Hematopoietic multipotent progenitor cell treated with erythropoietin and hydrocortisone succinate and interleukin-3 and kit ligand, for 15 days (in vitro differentiated cells): ENCODE measurements around the gene HCFC1.
"Not testable (repeated sequence)": the region's sequence is repeated elsewhere in the genome, so short reads cannot be mapped to it uniquely, and the experiment has no call there.

Source experiments
- DNase-seq: peaks from one replicate; pipeline ENCODE4 v3.0.0-alpha.2; 2015; ENCODE audit warnings: low spot score

Gene HCFC1

GRCh38 chrX:154008521-154008920 lies 36.9 kb upstream of the HCFC1 start:
- DNase-seq: no peak

- no peak for DNase-seq
These were observed 35.3 kb upstream of the HCFC1 start for GRCh38 chrX:154006947-154007346.

- no peak for DNase-seq
These were observed 32.7 kb upstream of the HCFC1 start for GRCh38 chrX:154004315-154004714.

GRCh38 chrX:154002215-154002719 lies 30.6 kb upstream of the HCFC1 start:
- DNase-seq: peak; percentile 92

DNA sequence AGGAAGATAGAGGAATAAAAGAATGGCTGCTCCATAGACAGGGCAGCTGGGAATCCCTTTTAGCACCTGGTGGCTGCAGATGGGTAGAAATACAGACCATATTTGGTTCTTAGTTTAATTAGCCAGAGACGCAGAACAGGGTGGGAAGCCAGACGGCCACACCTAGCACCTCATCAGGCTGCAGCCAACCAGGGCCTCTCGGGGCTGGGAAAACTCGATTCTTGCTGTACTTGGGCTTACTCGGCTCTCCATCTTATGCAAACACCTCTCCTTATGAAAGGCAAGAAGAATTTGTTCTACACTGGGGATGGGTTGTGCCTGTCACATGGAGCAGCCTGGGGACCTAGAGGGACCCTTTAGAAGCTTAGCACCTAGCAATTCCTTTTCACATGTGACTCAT lies 28.4 kb upstream of the HCFC1 start:
- peak; percentile 33 for DNase-seq

- no peak for DNase-seq
These were observed 27.9 kb upstream of the HCFC1 start for GRCh38 chrX:153999359-154000037.

DNA sequence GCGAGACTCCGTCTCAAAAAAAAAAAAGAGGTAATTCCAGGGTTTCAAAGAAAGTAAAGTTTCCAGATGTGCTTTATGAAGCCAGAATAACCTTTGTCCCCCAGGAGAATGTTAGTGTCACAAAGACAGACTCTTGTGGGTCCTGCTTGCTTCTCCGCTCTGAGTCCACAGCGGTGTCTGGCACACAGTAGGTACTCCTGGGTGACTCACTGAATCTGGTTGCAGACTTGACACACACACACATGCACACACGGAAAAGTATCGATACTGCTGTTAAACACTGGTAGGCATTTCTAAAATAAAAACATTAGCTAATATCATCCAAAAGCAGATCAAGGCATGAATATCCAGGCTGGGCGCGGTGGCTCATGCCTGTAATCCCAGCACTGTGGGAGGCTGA lies 23.9 kb upstream of the HCFC1 start:
- DNase-seq: no peak

DNA sequence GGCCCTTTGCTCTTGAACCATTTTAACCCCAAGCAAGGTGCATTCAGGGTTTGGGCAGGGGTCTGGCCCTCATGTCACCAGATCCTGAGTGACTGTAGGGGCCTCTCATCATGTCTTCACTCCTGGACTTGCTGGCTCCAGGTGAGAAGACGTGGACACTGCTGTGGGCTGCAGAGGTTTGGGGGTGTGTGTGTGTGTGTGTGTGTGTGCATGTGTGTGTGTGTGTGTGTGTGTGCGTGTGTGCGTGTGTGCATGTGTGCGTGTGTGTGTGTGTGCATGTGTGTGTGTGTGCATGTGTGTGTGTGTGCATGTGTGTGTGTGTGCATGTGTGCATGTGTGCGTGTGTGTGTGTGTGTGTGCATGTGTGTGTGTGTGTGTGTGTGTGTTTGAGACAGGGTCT lies 22.8 kb upstream of the HCFC1 start:
- not testable (repeated sequence) for DNase-seq

DNA sequence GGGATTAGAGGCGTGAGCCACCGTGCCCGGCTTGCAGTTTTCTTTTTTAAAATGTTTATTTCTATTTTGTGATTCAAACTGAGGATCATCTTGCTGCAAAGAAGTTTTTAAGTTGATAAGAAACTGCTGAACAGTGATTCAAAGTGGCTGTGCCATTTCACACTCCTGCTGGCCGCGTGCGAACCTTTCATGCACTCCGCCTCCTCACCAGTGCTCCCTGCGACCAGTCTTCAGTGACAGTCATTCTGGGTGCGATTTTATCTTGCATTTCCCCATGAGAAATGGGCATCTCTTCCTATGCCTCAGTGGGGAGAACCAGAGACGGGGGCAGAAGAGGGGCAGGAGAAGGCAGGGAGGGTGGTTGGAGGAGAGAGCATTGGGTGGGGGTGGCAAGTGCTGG lies 22.4 kb upstream of the HCFC1 start:
- DNase-seq: no peak

GRCh38 chrX:153993079-153993478 lies 21.5 kb upstream of the HCFC1 start:
- DNase-seq: no peak

GRCh38 chrX:153992180-153992579 lies 20.6 kb upstream of the HCFC1 start:
- DNase-seq: no peak

- DNase-seq: no peak
These were observed 19.5 kb upstream of the HCFC1 start for GRCh38 chrX:153991013-153991580.

DNA sequence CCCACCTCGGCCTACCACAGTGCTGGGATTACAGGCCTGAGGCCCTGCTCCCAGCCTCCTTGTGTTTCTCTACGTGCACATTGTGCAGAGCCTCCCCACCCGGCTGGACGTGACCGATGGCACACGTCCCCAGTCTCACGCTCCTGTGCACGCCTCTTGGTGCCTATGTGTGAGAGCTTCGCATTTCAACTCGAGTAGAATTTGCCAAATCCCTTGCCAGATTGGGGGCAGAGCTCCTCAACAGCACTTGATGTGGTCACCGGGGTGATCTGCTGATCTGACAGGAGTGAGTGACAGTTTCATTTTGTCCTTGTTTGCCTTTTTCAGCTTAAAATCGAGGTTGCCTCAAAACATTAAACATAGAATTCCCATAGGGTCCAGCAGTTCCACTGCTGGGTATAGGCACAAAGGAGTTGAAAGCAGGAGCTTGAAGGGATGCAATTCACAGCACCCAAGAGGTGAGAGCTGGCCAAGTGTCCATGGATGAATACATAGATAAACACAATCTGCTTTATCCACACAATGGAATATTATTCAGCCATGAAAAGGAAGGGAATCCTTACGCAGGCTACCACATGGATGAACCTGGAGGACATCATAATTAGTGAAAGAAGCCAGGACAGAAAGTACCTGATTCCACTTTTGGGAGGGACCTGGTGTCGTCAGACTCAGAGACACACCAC lies 18.5 kb upstream of the HCFC1 start:
- DNase-seq: no peak

DNA sequence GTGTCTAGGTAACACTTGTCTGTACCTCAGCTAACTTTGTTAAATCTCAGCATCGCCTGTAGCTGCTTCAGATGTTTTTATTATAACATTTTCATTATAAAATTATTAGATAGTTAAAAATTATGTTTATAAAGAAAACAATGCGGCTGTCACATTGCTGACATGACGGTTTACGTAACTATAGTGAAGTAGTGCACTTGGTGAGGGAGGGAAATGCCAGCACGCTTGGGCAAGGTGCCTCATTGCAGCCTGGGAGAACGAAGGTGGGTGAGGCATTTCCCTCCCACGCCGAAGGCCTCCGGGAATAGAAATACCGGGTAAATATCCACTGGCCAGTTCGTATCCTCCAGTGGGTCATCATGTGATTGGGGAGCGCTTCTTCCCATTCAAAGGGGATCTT lies 16.9 kb upstream of the HCFC1 start:
- no peak for DNase-seq

DNA sequence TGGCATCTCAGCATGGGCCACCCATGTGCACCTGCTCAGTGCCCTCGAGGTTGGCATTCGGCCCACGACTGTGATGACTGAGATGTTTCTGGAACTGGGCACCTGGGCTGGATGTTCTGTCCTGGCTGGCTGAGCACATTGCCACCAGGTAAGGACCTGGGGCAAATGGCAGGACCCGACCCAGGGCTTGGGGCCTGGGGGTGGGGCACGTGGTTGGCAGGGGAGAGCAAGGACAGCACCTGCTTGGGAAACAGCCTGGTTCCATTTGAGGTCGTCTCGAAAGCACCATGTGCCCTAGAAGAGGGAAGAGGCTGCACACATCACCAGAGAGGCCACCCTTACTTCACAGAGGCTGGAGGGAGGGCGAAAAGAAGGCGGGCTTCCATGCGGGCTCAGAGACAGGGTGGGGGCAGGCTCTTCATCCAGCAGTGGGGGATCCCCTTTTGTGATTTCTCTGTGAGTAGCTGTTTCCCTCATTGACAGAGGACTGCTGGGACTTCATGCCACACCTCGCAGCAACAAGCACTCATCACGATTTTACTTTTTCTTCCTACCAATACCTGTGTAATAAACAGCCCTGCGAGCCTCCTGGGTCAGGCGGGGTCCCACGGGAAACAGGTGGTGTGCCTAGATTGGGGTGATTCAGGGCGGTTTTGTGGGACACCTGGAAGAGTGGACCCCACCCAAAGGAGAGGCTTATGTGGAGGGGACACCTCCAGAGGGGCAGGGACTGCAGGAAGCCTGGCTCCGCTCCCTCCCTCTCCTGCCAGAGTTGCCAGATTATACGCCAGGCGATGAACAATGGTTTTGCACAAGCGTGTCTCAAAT lies 12.9 kb upstream of the HCFC1 start:
- DNase-seq: peak; percentile 29

GRCh38 chrX:153983321-153983801 lies 11.7 kb upstream of the HCFC1 start:
- DNase-seq: no peak

DNA sequence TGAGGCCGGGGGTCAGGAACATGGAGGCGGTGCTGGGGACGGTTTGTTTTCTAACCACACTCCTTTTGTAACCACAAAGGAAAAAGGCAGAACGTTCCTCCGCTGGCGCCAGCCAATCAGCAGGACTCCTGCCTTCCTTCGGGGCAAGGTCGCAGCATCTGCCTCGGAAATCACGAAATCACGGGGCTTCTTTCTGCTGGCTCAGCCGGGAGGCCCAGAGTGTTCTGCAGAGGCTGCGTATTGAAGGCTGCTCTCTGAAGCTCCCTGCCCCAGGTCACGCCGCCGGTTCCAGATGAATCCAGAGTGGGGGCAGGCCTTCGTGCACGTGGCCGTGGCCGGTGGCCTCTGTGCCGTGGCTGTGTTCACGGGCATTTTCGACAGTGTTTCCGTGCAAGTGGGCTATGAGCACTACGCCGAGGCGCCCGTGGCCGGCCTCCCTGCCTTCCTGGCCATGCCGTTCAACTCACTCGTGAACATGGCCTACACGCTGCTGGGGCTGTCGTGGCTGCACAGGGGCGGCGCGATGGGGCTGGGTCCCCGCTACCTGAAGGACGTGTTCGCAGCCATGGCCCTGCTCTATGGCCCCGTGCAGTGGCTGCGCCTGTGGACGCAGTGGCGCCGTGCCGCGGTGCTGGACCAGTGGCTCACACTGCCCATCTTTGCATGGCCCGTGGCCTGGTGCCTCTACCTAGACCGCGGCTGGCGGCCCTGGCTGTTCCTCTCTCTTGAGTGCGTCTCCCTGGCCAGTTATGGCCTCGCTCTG lies 10.3 kb upstream of the HCFC1 start:
- DNase-seq: no peak

- no peak for DNase-seq
These were observed 9.6 kb upstream of the HCFC1 start for GRCh38 chrX:153981231-153981630.

- not testable (repeated sequence) for DNase-seq
These were observed 8.8 kb upstream of the HCFC1 start for GRCh38 chrX:153980394-153980793.

- no peak for DNase-seq
These were observed 3.2 kb upstream of the HCFC1 start for GRCh38 chrX:153974726-153975286.
